Head of caudate nucleus (tissue), 42 donors: Measurements from ENCODE around the gene TMEM255A.
A peak's percentile ranks its signal among the peaks of the same experiment; 100 is the strongest.

ENCODE experiments used
- DNase-seq, 42 donors: peaks; one replicate each; pipeline versions ENCODE4 v3.0.0 to v3.0.0-alpha.2; 2020 to 2021; ENCODE audit warnings: mixed read lengths in 7 of 42
- intact Hi-C: fragments of 100-400 bp; cut with DNase I; formaldehyde crosslinking; loops from one replicate; pipeline ENCODE4 v1.15.0; 2022

The TMEM255A gene

DNA sequence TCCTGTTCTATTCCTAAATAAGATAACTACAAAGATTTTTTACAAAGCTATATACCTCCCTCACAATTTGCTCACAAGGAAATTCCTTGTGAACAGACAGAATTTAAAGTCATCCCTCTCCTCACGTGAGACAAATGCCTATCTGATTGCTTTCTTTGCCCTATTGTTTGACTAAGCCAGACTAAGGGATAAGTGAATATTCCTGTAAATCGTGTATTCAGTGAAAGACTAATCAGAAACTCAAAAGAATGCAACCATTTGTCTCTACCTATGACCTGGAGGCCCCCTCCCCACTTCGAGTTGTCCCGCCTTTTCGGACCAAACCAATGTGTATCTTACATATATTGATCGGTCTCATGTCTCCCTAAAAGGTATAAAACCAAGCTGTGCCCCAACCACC lies 76.0 kb downstream of the TMEM255A start:
- intact Hi-C loops, result no loop called here

GRCh38 chrX:120228187-120228908 lies 82.9 kb downstream of the TMEM255A start:
- intact Hi-C loops, result no loop called here
- DNase-seq, result no peak

More for the DNA sequence above, 76.0 kb downstream of the TMEM255A start:
- DNase-seq, result no peak

- DNase-seq, result no peak
- intact Hi-C loops, result no loop called here
Measured at GRCh38 chrX:120224388-120224787, 86.9 kb downstream of the TMEM255A start.

- no peak for DNase-seq
- intact Hi-C loops, result no loop called here
Measured at GRCh38 chrX:120223374-120223773, 87.9 kb downstream of the TMEM255A start.

- DNase-seq, result peak in 39 of 42 donors; percentile 13 to 84 (median 65)
- intact Hi-C loops, result no loop called here
Measured at GRCh38 chrX:120213438-120214265, 97.6 kb downstream of the TMEM255A start.
